Progenitor cell of endocrine pancreas (in vitro differentiated cells): Measurements from ENCODE around the gene CNTNAP2. TPM values are rescaled to one million over a fixed set of nuclear protein-coding genes. Genes with fewer than 3 reads are reported as not detected.

Source experiments
- DNase-seq: peaks from one replicate; pipeline ENCODE4 v3.0.0; 2021; ENCODE audit warnings: low spot score; ENCODE audit not compliant: unreplicated experiment
- H3K27ac Mint-ChIP-seq: 2 replicates; pipeline ENCODE4 v1.8.0; 2021; ENCODE audit warnings: mild to moderate bottlenecking, moderate library complexity, mixed read lengths
- H3K27me3 Mint-ChIP-seq: 2 replicates; pipeline ENCODE4 v1.8.0; 2021; ENCODE audit warnings: mixed read lengths
- H3K36me3 Mint-ChIP-seq: 2 replicates; pipeline ENCODE4 v1.8.0; 2022; ENCODE audit warnings: mixed read lengths; ENCODE audit not compliant: insufficient read depth
- H3K4me1 Mint-ChIP-seq: 2 replicates; pipeline ENCODE4 v1.8.0; 2021; ENCODE audit warnings: low read depth, mixed read lengths
- H3K4me3 Mint-ChIP-seq: 2 replicates; pipeline ENCODE4 v1.8.0; 2021; ENCODE audit warnings: low read depth, mild to moderate bottlenecking, moderate library complexity, mixed read lengths
- H3K9me3 Mint-ChIP-seq: 2 replicates; pipeline ENCODE4 v1.8.0; 2021; ENCODE audit warnings: low read depth, mixed read lengths
- total RNA-seq: library from RNA; stranded (reverse); gene quantifications from 2 replicates; pipeline ENCODE4 v1.2.1, GENCODE V29; 2021
- TF ChIP-seq, protein P1 (sequence below): fragments of 200-600 bp; sonication (generic); IDR thresholded peaks from one replicate; pipeline ENCODE4 v1.5.0; 2021; ENCODE audit warnings: antibody characterized with exemption, mild to moderate bottlenecking; ENCODE audit not compliant: unreplicated experiment

Gene CNTNAP2
- total RNA-seq, 1 donor from 2014 or later = 6.5 TPM

- DNase-seq = no peak
Measured at GRCh38 chr7:146494952-146495596, 378.5 kb downstream of the CNTNAP2 start.

GRCh38 chr7:146496657-146497056 lies 380.1 kb downstream of the CNTNAP2 start:
- Mint-ChIP-seq H3K36me3 (no peaks in the 10 kb centered on the region), H3K27ac (no peak overlapping the region), H3K27me3 (no peaks in the 10 kb centered on the region), H3K4me3 (no peak overlapping the region), H3K4me1 (no peaks in the 10 kb centered on the region), H3K9me3 (peaks cover 22% of the 10 kb centered on the region)
- TF ChIP-seq, protein P1, sequence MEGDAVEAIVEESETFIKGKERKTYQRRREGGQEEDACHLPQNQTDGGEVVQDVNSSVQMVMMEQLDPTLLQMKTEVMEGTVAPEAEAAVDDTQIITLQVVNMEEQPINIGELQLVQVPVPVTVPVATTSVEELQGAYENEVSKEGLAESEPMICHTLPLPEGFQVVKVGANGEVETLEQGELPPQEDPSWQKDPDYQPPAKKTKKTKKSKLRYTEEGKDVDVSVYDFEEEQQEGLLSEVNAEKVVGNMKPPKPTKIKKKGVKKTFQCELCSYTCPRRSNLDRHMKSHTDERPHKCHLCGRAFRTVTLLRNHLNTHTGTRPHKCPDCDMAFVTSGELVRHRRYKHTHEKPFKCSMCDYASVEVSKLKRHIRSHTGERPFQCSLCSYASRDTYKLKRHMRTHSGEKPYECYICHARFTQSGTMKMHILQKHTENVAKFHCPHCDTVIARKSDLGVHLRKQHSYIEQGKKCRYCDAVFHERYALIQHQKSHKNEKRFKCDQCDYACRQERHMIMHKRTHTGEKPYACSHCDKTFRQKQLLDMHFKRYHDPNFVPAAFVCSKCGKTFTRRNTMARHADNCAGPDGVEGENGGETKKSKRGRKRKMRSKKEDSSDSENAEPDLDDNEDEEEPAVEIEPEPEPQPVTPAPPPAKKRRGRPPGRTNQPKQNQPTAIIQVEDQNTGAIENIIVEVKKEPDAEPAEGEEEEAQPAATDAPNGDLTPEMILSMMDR = no peak
- no peak for DNase-seq

More at GRCh38 chr7:146494952-146495596, 378.5 kb downstream of the CNTNAP2 start:
- no peaks in the 10 kb centered on the region for H3K27me3 Mint-ChIP-seq
- H3K4me1 Mint-ChIP-seq = no peaks in the 10 kb centered on the region
- H3K4me3 Mint-ChIP-seq = no peak overlapping the region
- TF ChIP-seq, protein P1 = no peak
- no peak overlapping the region for H3K27ac Mint-ChIP-seq
- H3K9me3 Mint-ChIP-seq = peaks cover 9% of the 10 kb centered on the region
- H3K36me3 Mint-ChIP-seq = no peaks in the 10 kb centered on the region

GRCh38 chr7:146499970-146500369 lies 383.4 kb downstream of the CNTNAP2 start:
- TF ChIP-seq, protein P1 = no peak
- no peak overlapping the region for H3K4me3 Mint-ChIP-seq
- peaks cover 41% of the 10 kb centered on the region for H3K9me3 Mint-ChIP-seq
- no peaks in the 10 kb centered on the region for H3K4me1 Mint-ChIP-seq
- no peak overlapping the region for H3K27ac Mint-ChIP-seq
- no peaks in the 10 kb centered on the region for H3K36me3 Mint-ChIP-seq
- DNase-seq = no peak
- no peaks in the 10 kb centered on the region for H3K27me3 Mint-ChIP-seq

- TF ChIP-seq, protein P1 = no peak
- Mint-ChIP-seq H3K9me3 (peaks cover 44% of the 10 kb centered on the region), H3K27ac (no peak overlapping the region), H3K4me3 (no peak overlapping the region), H3K27me3 (no peaks in the 10 kb centered on the region), H3K36me3 (no peaks in the 10 kb centered on the region), H3K4me1 (no peaks in the 10 kb centered on the region)
- no peak for DNase-seq
Measured at GRCh38 chr7:146503844-146504243, 387.2 kb downstream of the CNTNAP2 start.

- Mint-ChIP-seq H3K4me1 (no peaks in the 10 kb centered on the region), H3K27ac (no peak overlapping the region), H3K4me3 (no peak overlapping the region), H3K36me3 (no peaks in the 10 kb centered on the region), H3K27me3 (no peaks in the 10 kb centered on the region), H3K9me3 (peaks cover 46% of the 10 kb centered on the region)
- no peak for DNase-seq
- TF ChIP-seq, protein P1 = no peak
Measured at GRCh38 chr7:146510088-146510680, 393.6 kb downstream of the CNTNAP2 start.
